Heart left ventricle (tissue), 13 donors: ENCODE results near the gene C6orf132.

Experiments used
- POLR2A ChIP-seq, 2 donors: fragments of 450-650 bp; IDR thresholded peaks; one replicate each; pipeline ENCODE4 v1.6.1; 2017; ENCODE audit warnings: antibody characterized with exemption in 2 of 2, mild to moderate bottlenecking in 2 of 2, moderate library complexity in 2 of 2
- TF ChIP-seq, protein P1 (sequence below), 12 donors: fragments of 200-600 bp; sonication (generic) in 4 of 12; IDR thresholded peaks; one replicate each; pipeline versions ENCODE4 v1.5.0 to v1.8.0; 2018 to 2022; ENCODE audit warnings: antibody characterized with exemption in 12 of 12, mild to moderate bottlenecking in 5 of 12
- donor health status: ischemic (EF 13 %, LVEDD 7.1; RV severe dilation, severe dysfunction).
- donor health status: DM: no; HTN: yes; CAD: no.
- donor health status: DM: no; HTN: no; CAD: no.
- donor health status: ischemic (EF 25% LVEDD 6.9; RV normal size, moderate dysfunction).
- donor health status: ischemic (EF 25% LVEDD 5.7; RV mildly dilated, moderate dysfunction).
- donor health status: ischemic (EF 35%, LVEDD 5.7; RV mildly dilated, moderate dysfunction).
- donor health status: nonischemic (EF 11% LVEDD 7.7; RV severe dilation, severe dysfunction).
- donor health status: DM: yes; HTN: yes; CAD: no.
- donor health status: PGD.
- donor health status: ischemic (EF 29% LVEDD 5.4; RV normal size, mild dysfunction).
- donor health status: nonischemic (EF 23%, LVEDD 6.1; RV moderate dilation, normal function).

DNA sequence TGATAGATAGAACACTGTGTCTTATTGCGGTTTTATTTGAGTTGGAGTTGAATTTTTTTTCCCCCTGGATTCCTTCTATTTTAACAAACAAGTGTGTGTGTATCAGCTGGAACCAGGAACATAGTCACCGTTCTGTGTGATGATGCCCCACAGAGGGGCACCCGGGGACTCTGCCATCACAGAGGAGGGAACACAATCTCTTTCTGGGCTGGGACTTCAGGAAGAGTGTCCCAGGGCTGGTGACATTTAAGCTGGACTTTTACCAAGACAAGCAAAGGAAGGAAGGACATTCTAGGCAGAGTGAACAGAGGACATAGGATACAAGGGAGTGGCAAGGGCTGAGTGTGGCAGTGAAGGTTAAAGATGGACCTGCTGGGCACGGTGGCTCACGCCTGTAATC, 58.9 kb downstream of the C6orf132 start:
- TF ChIP-seq POLR2A (IDR thresholded peaks at IDR 0.05) = no peak
- TF ChIP-seq, protein P1, sequence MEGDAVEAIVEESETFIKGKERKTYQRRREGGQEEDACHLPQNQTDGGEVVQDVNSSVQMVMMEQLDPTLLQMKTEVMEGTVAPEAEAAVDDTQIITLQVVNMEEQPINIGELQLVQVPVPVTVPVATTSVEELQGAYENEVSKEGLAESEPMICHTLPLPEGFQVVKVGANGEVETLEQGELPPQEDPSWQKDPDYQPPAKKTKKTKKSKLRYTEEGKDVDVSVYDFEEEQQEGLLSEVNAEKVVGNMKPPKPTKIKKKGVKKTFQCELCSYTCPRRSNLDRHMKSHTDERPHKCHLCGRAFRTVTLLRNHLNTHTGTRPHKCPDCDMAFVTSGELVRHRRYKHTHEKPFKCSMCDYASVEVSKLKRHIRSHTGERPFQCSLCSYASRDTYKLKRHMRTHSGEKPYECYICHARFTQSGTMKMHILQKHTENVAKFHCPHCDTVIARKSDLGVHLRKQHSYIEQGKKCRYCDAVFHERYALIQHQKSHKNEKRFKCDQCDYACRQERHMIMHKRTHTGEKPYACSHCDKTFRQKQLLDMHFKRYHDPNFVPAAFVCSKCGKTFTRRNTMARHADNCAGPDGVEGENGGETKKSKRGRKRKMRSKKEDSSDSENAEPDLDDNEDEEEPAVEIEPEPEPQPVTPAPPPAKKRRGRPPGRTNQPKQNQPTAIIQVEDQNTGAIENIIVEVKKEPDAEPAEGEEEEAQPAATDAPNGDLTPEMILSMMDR (IDR thresholded peaks at IDR 0.05) = no peak
